Measurements from ENCODE around the gene ZMYND11.

- TF ChIP-seq POLR2A (IDR thresholded peaks at IDR 0.05) (no peak), CTCF (IDR thresholded peaks at IDR 0.05) (no peak)
Measured at GRCh38 chr10:283140-283479, 147.9 kb downstream of the ZMYND11 start.

All from sigmoid colon (tissue), 3 donors.